ENCODE results near the gene F11. TPM values are rescaled to one million over a fixed set of nuclear protein-coding genes. Genes with fewer than 3 reads are reported as not detected.
A peak's percentile ranks its signal among the peaks of the same experiment; 100 is the strongest.
"Not testable (repeated sequence)": the region's sequence is repeated elsewhere in the genome, so short reads cannot be mapped to it uniquely, and the experiment has no call there.

The F11 gene
- total and polyA plus RNA-seq, 2 of the 13 experiments (the other 11 are each of a cell fraction or from before 2014, with no cell fraction given) = 35.1 to 58.0 TPM

DNA sequence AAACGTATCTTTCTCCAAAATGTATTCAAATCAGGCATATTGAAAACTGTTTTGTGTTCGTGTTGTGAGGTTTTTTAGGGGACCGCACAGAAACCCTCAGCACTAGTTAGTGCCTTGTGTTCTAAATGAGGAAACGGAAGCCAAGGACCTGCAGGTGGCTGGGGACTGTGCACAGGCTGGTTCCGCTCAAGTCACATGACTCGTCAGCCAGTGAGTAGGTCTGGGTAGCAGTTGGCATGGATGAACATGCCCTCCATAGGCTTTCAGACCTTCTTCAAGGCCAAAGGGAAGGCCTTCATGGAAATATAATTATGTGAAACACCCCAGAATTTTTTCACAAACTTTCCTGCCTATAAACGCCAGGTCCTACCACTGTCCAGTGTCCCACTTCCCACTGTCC, 1.3 kb upstream of the F11 start:
- intact Hi-C loops (cut with micrococcal nuclease; ENCODE audit: unreplicated experiment) = loop anchor here (5.0 to 10.0 kb wide), 2 partner anchors 72 to 440 kb away; partner anchors contain the start of gene CYP4V2

DNA sequence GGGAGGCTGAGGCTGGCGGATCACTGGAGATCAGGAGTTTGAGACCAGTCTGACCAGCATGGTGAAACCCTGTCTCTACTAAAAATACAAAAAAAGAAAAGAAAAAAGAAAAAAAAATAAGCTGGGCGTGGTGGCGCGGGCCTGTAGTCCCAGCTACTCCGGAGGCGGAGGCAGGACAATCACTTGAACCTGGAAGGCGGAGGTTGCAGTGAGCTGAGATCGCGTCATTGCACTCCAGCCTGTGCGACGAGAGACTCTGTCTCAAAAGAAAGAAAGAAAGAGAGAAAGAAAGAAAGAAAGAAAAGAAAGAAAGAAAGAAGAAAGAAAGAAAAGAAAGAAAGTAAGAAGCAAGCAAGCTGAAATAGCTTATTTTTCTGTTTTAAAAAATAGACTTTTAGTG, 739 bp upstream of the F11 start:
- Histone ChIP-seq H3K27ac (ENCODE audit: extremely low read length, insufficient read depth, low read length) (peak overlapping the region; percentile 85), H3K4me2 (ENCODE audit: low read depth, low read length) (peak overlapping the region; percentile 68), H3K4me1 (ENCODE audit: insufficient read depth, low read length) (peaks cover 64% of the 10 kb centered on the region), H3K9ac (ENCODE audit: insufficient read depth, low read depth, low read length) (peak overlapping the region; percentile 74; the same call in 1 of the 2 replicates)
- ATAC-seq; H2AFZ ChIP-seq (ENCODE audit: low read length); H3K36me3 ChIP-seq (replicated peaks in 1 of 2; ENCODE audit: control insufficient read depth in 1 of 2, insufficient read depth in 2 of 2, low read length in 2 of 2); H3K79me2 ChIP-seq (ENCODE audit: insufficient read depth, low read length); in situ Hi-C loops (cut with HindIII; ENCODE audit: extremely low pct_ligation_motif_present, low pct_unique_long_range_greater_than_20kb); H4K20me1 ChIP-seq (ENCODE audit: insufficient read depth, low read length); BruUV-seq (replicated peaks); CTCF ChIA-PET (ENCODE audit: low intra/inter-chr PET ratio, low total read pairs); H3K4me3 ChIP-seq (replicated peaks in 1 of 3; ENCODE audit: insufficient read depth in 1 of 3, low read depth in 2 of 3, low read length in 3 of 3); FAIRE-seq; H3K27me3 ChIP-seq (ENCODE audit: control insufficient read depth in 1 of 2, insufficient read depth in 2 of 2, low read length in 2 of 2); H3K9me3 ChIP-seq (ENCODE audit: low read length); DNase-seq (ENCODE audit: low spot score): not testable (repeated sequence)
- WGBS (ENCODE audit: low lambda C conversion rate) = 96% methylated on average over 11 of the region's 11 CpGs
- TF ChIP-seq ZBTB38 (CRISPR knock-in tag; IDR thresholded peaks at IDR 0.05) (peak; percentile 65; the same call in 1 of the 2 replicates), ZNF501 (CRISPR knock-in tag; IDR thresholded peaks at IDR 0.05) (peak; percentile 27; the same call in 1 of the 2 replicates)
- intact Hi-C loops (cut with micrococcal nuclease; ENCODE audit: unreplicated experiment) = loop anchor here (5.0 to 10.0 kb wide), 2 partner anchors 73 to 440 kb away; partner anchors contain the start of gene CYP4V2
- POLR2A ChIA-PET = interaction anchor here (0.6 to 2.0 kb wide), 12 partner anchors 10 to 698 kb away, joined by 3 to 10 read pairs (median 3); partner anchors contain the start of gene CYP4V2

More for the DNA sequence above, 1.3 kb upstream of the F11 start:
- H3K9ac ChIP-seq (ENCODE audit: insufficient read depth, low read depth, low read length) = no peak overlapping the region
- BruUV-seq (replicated peaks) = no TSS peak
- no peaks in the 10 kb centered on the region for H3K27me3 ChIP-seq (ENCODE audit: control insufficient read depth in 1 of 2, insufficient read depth in 2 of 2, low read length in 2 of 2)
- 96% methylated on average over 7 of the region's 7 CpGs for WGBS (ENCODE audit: low lambda C conversion rate)
- H3K4me1 ChIP-seq (ENCODE audit: insufficient read depth, low read length) = peaks cover 68% of the 10 kb centered on the region
- no peak for DNase-seq (ENCODE audit: low spot score)
- FAIRE-seq = no peak
- no peaks in the 10 kb centered on the region for H4K20me1 ChIP-seq (ENCODE audit: insufficient read depth, low read length)
- H3K9me3 ChIP-seq (ENCODE audit: low read length) = no peaks in the 10 kb centered on the region
- H3K36me3 ChIP-seq (replicated peaks in 1 of 2; ENCODE audit: control insufficient read depth in 1 of 2, insufficient read depth in 2 of 2, low read length in 2 of 2) = no peaks in the 10 kb centered on the region
- no peak overlapping the region for H2AFZ ChIP-seq (ENCODE audit: low read length)
- TF ChIP-seq ZNF761 (CRISPR knock-in tag; conservative IDR thresholded peaks at IDR 0.05) (no peak), RFXANK (CRISPR knock-in tag; IDR thresholded peaks at IDR 0.05) (no peak), TBL1XR1 (IDR thresholded peaks at IDR 0.05; ENCODE audit: borderline replicate concordance, low read length, partially characterized antibody) (no peak)
- TF ChIP-seq, protein P1, sequence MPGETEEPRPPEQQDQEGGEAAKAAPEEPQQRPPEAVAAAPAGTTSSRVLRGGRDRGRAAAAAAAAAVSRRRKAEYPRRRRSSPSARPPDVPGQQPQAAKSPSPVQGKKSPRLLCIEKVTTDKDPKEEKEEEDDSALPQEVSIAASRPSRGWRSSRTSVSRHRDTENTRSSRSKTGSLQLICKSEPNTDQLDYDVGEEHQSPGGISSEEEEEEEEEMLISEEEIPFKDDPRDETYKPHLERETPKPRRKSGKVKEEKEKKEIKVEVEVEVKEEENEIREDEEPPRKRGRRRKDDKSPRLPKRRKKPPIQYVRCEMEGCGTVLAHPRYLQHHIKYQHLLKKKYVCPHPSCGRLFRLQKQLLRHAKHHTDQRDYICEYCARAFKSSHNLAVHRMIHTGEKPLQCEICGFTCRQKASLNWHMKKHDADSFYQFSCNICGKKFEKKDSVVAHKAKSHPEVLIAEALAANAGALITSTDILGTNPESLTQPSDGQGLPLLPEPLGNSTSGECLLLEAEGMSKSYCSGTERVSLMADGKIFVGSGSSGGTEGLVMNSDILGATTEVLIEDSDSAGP (CRISPR knock-in tag; IDR thresholded peaks at IDR 0.05; ENCODE audit: borderline replicate concordance) = 0 out of 2 replicates have a peak, but pooled peaks have one; percentile 0
- H3K4me3 ChIP-seq (replicated peaks in 1 of 3; ENCODE audit: insufficient read depth in 1 of 3, low read depth in 2 of 3, low read length in 3 of 3) = no peak overlapping the region
- H3K4me2 ChIP-seq (ENCODE audit: low read depth, low read length) = no peak overlapping the region
- H3K27ac ChIP-seq (ENCODE audit: extremely low read length, insufficient read depth, low read length) = peak overlapping the region; percentile 85
- H3K79me2 ChIP-seq (ENCODE audit: insufficient read depth, low read length) = peaks cover 9% of the 10 kb centered on the region
- no peak for ATAC-seq
- CTCF ChIA-PET (ENCODE audit: low intra/inter-chr PET ratio, low total read pairs) = no interaction called here
- POLR2A ChIA-PET = interaction anchor here (1.0 to 2.0 kb wide), 2 partner anchors 14 to 33 kb away, joined by 3 to 6 read pairs; no protein-coding TSS in a partner anchor
- in situ Hi-C loops (cut with HindIII; ENCODE audit: extremely low pct_ligation_motif_present, low pct_unique_long_range_greater_than_20kb) = no loop called here

All from HepG2 (cell line).